Keratinocyte (primary cell): Measurements from ENCODE around the gene CRISPLD2. TPM values are rescaled to one million over a fixed set of nuclear protein-coding genes. Genes with fewer than 3 reads are reported as not detected.
A peak's percentile ranks its signal among the peaks of the same experiment; 100 is the strongest.

Source experiments
- DNase-seq: peaks from one replicate; pipeline ENCODE4 v3.0.0-alpha.2; 2011; ENCODE audit warnings: low read depth, missing footprints, low spot score
- FAIRE-seq: peaks from 2 replicates; lab custom pipeline; 2011; peaks lifted over from hg19 to GRCh38; lab: Jason Lieb, UNC
- H2AFZ ChIP-seq: 2 replicates; pipeline ENCODE4 v1.6.0; 2012; ENCODE audit warnings: low read length, control low read depth, inconsistent platforms; ENCODE audit not compliant: control insufficient read depth
- H3K27ac ChIP-seq: 2 replicates; pipeline ENCODE4 v1.5.1; 2011; ENCODE audit warnings: low read length; ENCODE audit not compliant: control insufficient read depth, insufficient read depth
- H3K27me3 ChIP-seq: 3 replicates; pipeline ENCODE4 v1.6.0; 2011; ENCODE audit warnings: low read length; ENCODE audit not compliant: control insufficient read depth, insufficient read depth; ENCODE audit errors: extremely low read depth
- H3K36me3 ChIP-seq, 2 experiments: 2 replicates in 1 of 2; 3 replicates in 1 of 2; pipeline ENCODE4 v1.5.1; 2011; ENCODE audit warnings: low read length in 2 of 2, mild to moderate bottlenecking in 1 of 2; ENCODE audit not compliant: control insufficient read depth in 2 of 2, insufficient read depth in 2 of 2; ENCODE audit errors: extremely low read depth in 1 of 2
- H3K4me1 ChIP-seq: 3 replicates; pipeline ENCODE4 v1.5.1; 2011; ENCODE audit warnings: low read length; ENCODE audit not compliant: control insufficient read depth, insufficient read depth; ENCODE audit errors: extremely low read depth
- H3K4me2 ChIP-seq: 3 replicates; pipeline ENCODE4 v1.6.0; 2011; ENCODE audit warnings: low read depth, low read length; ENCODE audit not compliant: control insufficient read depth, insufficient read depth; ENCODE audit errors: extremely low read depth
- H3K4me3 ChIP-seq, 3 experiments: fragments of 200-600 bp in 1 of 3; sonication (generic) in 1 of 3; 2 replicates in 2 of 3; 3 replicates in 1 of 3; pipeline ENCODE4 v1.5.1; 2011 to 2016; ENCODE audit warnings: low read length in 3 of 3, mild to moderate bottlenecking in 3 of 3, control low read depth in 2 of 3, inconsistent platforms in 1 of 3, low read depth in 1 of 3, mixed read lengths in 1 of 3, mixed run types in 1 of 3, moderate library complexity in 1 of 3; ENCODE audit not compliant: control insufficient read depth in 2 of 3, insufficient read depth in 2 of 3; ENCODE audit errors: extremely low read depth in 1 of 3
- H3K79me2 ChIP-seq: 2 replicates; pipeline ENCODE4 v1.6.0; 2012; ENCODE audit warnings: low read length; ENCODE audit not compliant: control insufficient read depth, insufficient read depth
- H3K9ac ChIP-seq: 3 replicates; pipeline ENCODE4 v1.6.0; 2011; ENCODE audit warnings: low read length; ENCODE audit not compliant: control insufficient read depth, insufficient read depth; ENCODE audit errors: extremely low read depth
- H3K9me1 ChIP-seq: 3 replicates; pipeline ENCODE4 v1.6.0; 2011; ENCODE audit warnings: low read length; ENCODE audit not compliant: control insufficient read depth, insufficient read depth; ENCODE audit errors: extremely low read depth
- H3K9me3 ChIP-seq: 2 replicates; pipeline ENCODE4 v1.5.1; 2012; ENCODE audit warnings: low read depth, low read length; ENCODE audit not compliant: control insufficient read depth
- H4K20me1 ChIP-seq: 3 replicates; pipeline ENCODE4 v1.6.0; 2011; ENCODE audit warnings: low read length; ENCODE audit not compliant: control insufficient read depth, insufficient read depth; ENCODE audit errors: extremely low read depth
- CTCF ChIP-seq, 3 experiments: IDR thresholded peaks in 1 of 3; conservative IDR thresholded peaks in 1 of 3; optimal IDR thresholded peaks in 1 of 3; 2 replicates in 2 of 3; 3 replicates in 1 of 3; pipeline versions ENCODE3 to v1.5.1; 2011; ENCODE audit warnings: low read length in 3 of 3, mild to moderate bottlenecking in 3 of 3, moderate library complexity in 2 of 3, control low read depth in 1 of 3, inconsistent platforms in 1 of 3; ENCODE audit not compliant: insufficient read depth in 2 of 3; ENCODE audit errors: extremely low read depth in 1 of 3
- EZH2 ChIP-seq: IDR thresholded peaks from one replicate; pipeline ENCODE4 v1.6.1; 2012; ENCODE audit warnings: inconsistent platforms, mild to moderate bottlenecking, low read length, moderate library complexity
- dilution Hi-C: fragments of 300-500 bp; cut with MboI; formaldehyde crosslinking; loops from one replicate; pipeline ENCODE4 v1.7.0; 2020; ENCODE audit warnings: low sequenced_read_pairs; ENCODE audit not compliant: extremely low pct_ligation_motif_present
- polyA plus RNA-seq, 5 experiments: library from polyadenylated mRNA; depleted of rRNA in 3 of 5; stranded (reverse) in 3 of 5; stranded (forward) in 1 of 5; unstranded in 1 of 5; fragments of >200 nt; gene quantifications; 1 replicate in 1 of 5; 2 replicates in 3 of 5; 3 replicates in 1 of 5; pipeline versions ENCODE4 v1.2.1 to v1.2.3, GENCODE V29; 2011 to 2012; ENCODE audit warnings: missing spikeins in 2 of 5, low read depth in 1 of 5, low replicate concordance in 1 of 5

The CRISPLD2 gene
- polyA plus RNA-seq, 1 donor (not counting 4 experiments of a cell fraction or from before 2014, with no cell fraction given): 1.2 TPM

GRCh38 chr16:84888450-84888849 lies 68.7 kb downstream of the CRISPLD2 start:
- Histone ChIP-seq H3K27me3 (no peaks in the 10 kb centered on the region), H3K9me3 (no peaks in the 10 kb centered on the region), H3K27ac (no peak overlapping the region), H3K4me2 (no peak overlapping the region), H3K36me3 (no peaks in the 10 kb centered on the region), H3K79me2 (no peaks in the 10 kb centered on the region), H3K4me1 (peaks cover 21% of the 10 kb centered on the region), H2AFZ (no peak overlapping the region), H3K4me3 (no peak overlapping the region), H3K9ac (no peak overlapping the region), H3K9me1 (no peaks in the 10 kb centered on the region), H4K20me1 (no peaks in the 10 kb centered on the region)
- FAIRE-seq (no peak), DNase-seq (no peak)
- TF ChIP-seq EZH2 (no peak), CTCF (optimal IDR thresholded peaks at IDR 0.05 in 1 of 3, IDR thresholded peaks at IDR 0.05 in 1 of 3, conservative IDR thresholded peaks at IDR 0.05 in 1 of 3; ENCODE audit: extremely low read depth in 1 of 3, insufficient read depth in 2 of 3, low read length in 3 of 3) (peak in 1 of 3 experiments; percentile 19)
- dilution Hi-C loops: no loop called here

GRCh38 chr16:84889066-84889465 lies 69.3 kb downstream of the CRISPLD2 start:
- Histone ChIP-seq H3K27ac (no peak overlapping the region), H3K9me3 (no peaks in the 10 kb centered on the region), H3K9me1 (no peaks in the 10 kb centered on the region), H3K27me3 (no peaks in the 10 kb centered on the region), H3K4me3 (no peak overlapping the region), H3K4me2 (no peak overlapping the region), H3K36me3 (no peaks in the 10 kb centered on the region), H3K79me2 (no peaks in the 10 kb centered on the region), H3K9ac (no peak overlapping the region), H4K20me1 (no peaks in the 10 kb centered on the region), H3K4me1 (peaks cover 18% of the 10 kb centered on the region), H2AFZ (no peak overlapping the region)
- TF ChIP-seq CTCF (optimal IDR thresholded peaks at IDR 0.05 in 1 of 3, IDR thresholded peaks at IDR 0.05 in 1 of 3, conservative IDR thresholded peaks at IDR 0.05 in 1 of 3; ENCODE audit: extremely low read depth in 1 of 3, insufficient read depth in 2 of 3, low read length in 3 of 3) (no peak), EZH2 (no peak)
- DNase-seq (no peak), FAIRE-seq (no peak)
- dilution Hi-C loops: no loop called here
